Choroid plexus epithelial cell (primary cell): ENCODE measurements around the gene DPP10.

Experiments
- DNase-seq: peaks from one replicate; pipeline ENCODE4 v3.0.0-alpha.2; 2010; ENCODE audit warnings: low read depth
- H3K4me3 ChIP-seq: 2 replicates; pipeline ENCODE4 v1.5.1; 2011; ENCODE audit warnings: low read depth, mild to moderate bottlenecking, control low read depth, low read length, moderate library complexity
- CTCF ChIP-seq: conservative IDR thresholded peaks from 2 replicates; pipeline ENCODE4 v1.5.1; 2011; ENCODE audit warnings: low read depth, mild to moderate bottlenecking, control low read depth, inconsistent platforms, low read length, moderate library complexity

DPP10 gene

GRCh38 chr2:114546531-114546930, 104.1 kb downstream of the DPP10 start:
- DNase-seq = no peak
- no peak overlapping the region for H3K4me3 ChIP-seq
- no peak for TF ChIP-seq CTCF

- no peak for TF ChIP-seq CTCF
- DNase-seq = no peak
- no peak overlapping the region for H3K4me3 ChIP-seq
Measured at GRCh38 chr2:114548151-114548550, 105.7 kb downstream of the DPP10 start.

- H3K4me3 ChIP-seq = no peak overlapping the region
- no peak for DNase-seq
- TF ChIP-seq CTCF = no peak
Measured at GRCh38 chr2:114550364-114550763, 107.9 kb downstream of the DPP10 start.

GRCh38 chr2:114550895-114551793, 108.7 kb downstream of the DPP10 start:
- peak; percentile 51 for TF ChIP-seq CTCF
- no peak overlapping the region for H3K4me3 ChIP-seq
- DNase-seq = peak; percentile 45

GRCh38 chr2:114553027-114553426, 110.6 kb downstream of the DPP10 start:
- no peak for TF ChIP-seq CTCF
- H3K4me3 ChIP-seq = no peak overlapping the region
- DNase-seq = no peak

- no peak overlapping the region for H3K4me3 ChIP-seq
- TF ChIP-seq CTCF = no peak
- no peak for DNase-seq
Measured at GRCh38 chr2:114569166-114569565, 126.7 kb downstream of the DPP10 start.

GRCh38 chr2:114577657-114578056, 135.2 kb downstream of the DPP10 start:
- no peak for DNase-seq
- TF ChIP-seq CTCF = no peak
- no peak overlapping the region for H3K4me3 ChIP-seq
